ENCODE data around the gene TBC1D24. TPM values are rescaled to one million over a fixed set of nuclear protein-coding genes. Genes with fewer than 3 reads are reported as not detected.

TBC1D24 gene
- total and polyA plus RNA-seq, 8 donors = 3.2 to 35.6 (median 9.0) TPM

- WGBS, 5 donors = 71 to 87% (median 82%) methylated on average over 9 of the region's 9 CpGs
- DNase-seq = no peak
- Histone ChIP-seq H3K4me1 (peaks cover 13 to 57% (median 26%) of the 10 kb centered on the region in 4 donors), H3K27ac (no peak overlapping the region), H3K27me3 (no peaks in the 10 kb centered on the region), H3K9me3 (no peaks in the 10 kb centered on the region), H3K36me3 (peaks cover 33 to 80% (median 75%) of the 10 kb centered on the region in 4 donors), H3K4me3 (no peak overlapping the region)
- TF ChIP-seq CTCF (IDR thresholded peaks at IDR 0.05) (no peak), POLR2AphosphoS5 (IDR thresholded peaks at IDR 0.05) (no peak), EP300 (IDR thresholded peaks at IDR 0.05) (no peak), POLR2A (IDR thresholded peaks at IDR 0.05) (no peak)
- intact Hi-C loops (cut with DNase I; ENCODE audit: low total_unique reads) = no loop called here
Measured at GRCh38 chr16:2524339-2524938, 49.5 kb downstream of the TBC1D24 start.

GRCh38 chr16:2526135-2526534 is 51.2 kb downstream of the TBC1D24 start:
- Histone ChIP-seq H3K36me3 (peaks cover 33 to 86% (median 79%) of the 10 kb centered on the region in 4 donors), H3K9me3 (no peaks in the 10 kb centered on the region), H3K27me3 (no peaks in the 10 kb centered on the region), H3K4me3 (no peak overlapping the region), H3K27ac (peak overlapping the region in 1 of 5 donors; percentile 27), H3K4me1 (peaks cover 6 to 54% (median 16%) of the 10 kb centered on the region in 4 donors)
- TF ChIP-seq EP300 (IDR thresholded peaks at IDR 0.05) (no peak), CTCF (IDR thresholded peaks at IDR 0.05) (no peak), POLR2AphosphoS5 (IDR thresholded peaks at IDR 0.05) (no peak), POLR2A (IDR thresholded peaks at IDR 0.05) (no peak)
- 81 to 95% (median 88%) methylated on average over 8 of the region's 8 CpGs for WGBS, 5 donors
- intact Hi-C loops (cut with DNase I; ENCODE audit: low total_unique reads) = no loop called here
- no peak for DNase-seq

GRCh38 chr16:2527071-2527783 is 52.3 kb downstream of the TBC1D24 start:
- DNase-seq = no peak
- Histone ChIP-seq H3K9me3 (no peaks in the 10 kb centered on the region), H3K4me1 (peaks cover 8 to 48% (median 19%) of the 10 kb centered on the region in 4 donors), H3K4me3 (no peak overlapping the region), H3K27ac (no peak overlapping the region), H3K27me3 (no peaks in the 10 kb centered on the region), H3K36me3 (peaks cover 33 to 81% (median 75%) of the 10 kb centered on the region in 4 donors)
- intact Hi-C loops (cut with DNase I; ENCODE audit: low total_unique reads) = no loop called here
- 83 to 88% (median 84%) methylated on average over 8 to 12 of the region's 12 CpGs for whole genome bisulfite sequencing, 5 donors
- no peak for TF ChIP-seq CTCF (IDR thresholded peaks at IDR 0.05)

- H3K9me3 ChIP-seq = no peaks in the 10 kb centered on the region
- H3K4me3 ChIP-seq = no peak overlapping the region
- no peak for DNase-seq
- no peak overlapping the region for H3K27ac ChIP-seq
- 91 to 97% (median 95%) methylated on average over 13 to 24 of the region's 24 CpGs for WGBS, 5 donors
- no peaks in the 10 kb centered on the region for H3K27me3 ChIP-seq
- peaks cover 33 to 79% (median 70%) of the 10 kb centered on the region in 4 donors for H3K36me3 ChIP-seq
- intact Hi-C loops (cut with DNase I; ENCODE audit: low total_unique reads) = no loop called here
- TF ChIP-seq CTCF (IDR thresholded peaks at IDR 0.05) = no peak
- no peak for TF ChIP-seq POLR2A (IDR thresholded peaks at IDR 0.05)
- no peak for TF ChIP-seq POLR2AphosphoS5 (IDR thresholded peaks at IDR 0.05)
- TF ChIP-seq EP300 (IDR thresholded peaks at IDR 0.05) = no peak
- H3K4me1 ChIP-seq = peaks cover 11 to 49% (median 22%) of the 10 kb centered on the region in 4 donors
Measured at GRCh38 chr16:2527784-2528100, 52.8 kb downstream of the TBC1D24 start.

Measured in stomach (tissue), 9 donors.